Endothelial cell of umbilical vein (primary cell): Measurements from ENCODE around the gene ZNF366. TPM values are rescaled to one million over a fixed set of nuclear protein-coding genes. Genes with fewer than 3 reads are reported as not detected.

Source experiments
- BruUV-seq: library from RNA; stranded (reverse); fragments of 400-500 nt; replicated peaks from 2 replicates; lab custom pipeline; 2021; lab: Mats Ljungman, UMichigan
- CTCF ChIA-PET: fragments of 300-600, 350-600 bp; sonication (Branson Sonifier 250); formaldehyde crosslinking; loops from one replicate; lab custom pipeline; 2021; ENCODE audit warnings: antibody characterized with exemption, inconsistent platforms; lab: Charles Lee
- POLR2A ChIA-PET: fragments of 300-600, 350-600 bp; sonication (Branson Sonifier 250); formaldehyde crosslinking; loops from one replicate; lab custom pipeline; 2021; ENCODE audit warnings: antibody characterized with exemption, inconsistent platforms; lab: Charles Lee
- DNase-seq: peaks from one replicate; pipeline ENCODE4 v3.0.0-alpha.2; 2011; ENCODE audit warnings: low read depth, low spot score
- FAIRE-seq: peaks from 2 replicates; lab custom pipeline; 2011; peaks lifted over from hg19 to GRCh38; lab: Jason Lieb, UNC
- H2AFZ ChIP-seq: 2 replicates; pipeline ENCODE4 v1.6.0; 2012; ENCODE audit warnings: low read depth, low read length, control low read depth, inconsistent platforms
- H3K27ac ChIP-seq: 2 replicates; pipeline ENCODE4 v1.5.1; 2011; ENCODE audit warnings: low read depth, mild to moderate bottlenecking, control low read depth, low read length, moderate library complexity; ENCODE audit not compliant: insufficient read depth
- H3K27me3 ChIP-seq, 2 experiments: 2 replicates each; pipeline versions ENCODE4 v1.6.0 to v1.6.1; 2011; ENCODE audit warnings: low read length in 2 of 2, mixed read lengths in 1 of 2; ENCODE audit not compliant: control insufficient read depth in 2 of 2, insufficient read depth in 2 of 2
- H3K36me3 ChIP-seq, 2 experiments: 2 replicates in 1 of 2; 3 replicates in 1 of 2; pipeline ENCODE4 v1.5.1; 2011; ENCODE audit warnings: low read length in 2 of 2, mild to moderate bottlenecking in 1 of 2, moderate library complexity in 1 of 2; ENCODE audit not compliant: control insufficient read depth in 2 of 2, insufficient read depth in 2 of 2; ENCODE audit errors: extremely low read depth in 1 of 2
- H3K4me1 ChIP-seq: 3 replicates; pipeline ENCODE4 v1.5.1; 2011; ENCODE audit warnings: mild to moderate bottlenecking, low read length; ENCODE audit not compliant: control insufficient read depth, insufficient read depth; ENCODE audit errors: extremely low read depth
- H3K4me2 ChIP-seq: 2 replicates; pipeline ENCODE4 v1.6.1; 2011; ENCODE audit warnings: low read length, control low read depth, mixed read lengths; ENCODE audit not compliant: insufficient read depth
- H3K4me3 ChIP-seq, 3 experiments: fragments of 200-600 bp in 1 of 3; sonication (generic), shearing (Covaris generic) in 1 of 3; replicated peaks in 1 of 3; 2 replicates each; pipeline ENCODE4 v1.5.1; 2011 to 2016; ENCODE audit warnings: control low read depth in 3 of 3, low read length in 3 of 3, mild to moderate bottlenecking in 2 of 3, inconsistent platforms in 1 of 3, low read depth in 1 of 3, moderate library complexity in 1 of 3; ENCODE audit not compliant: insufficient read depth in 1 of 3
- H3K79me2 ChIP-seq: 2 replicates; pipeline ENCODE4 v1.6.0; 2012; ENCODE audit warnings: low read length, inconsistent platforms; ENCODE audit not compliant: control insufficient read depth, insufficient read depth
- H3K9ac ChIP-seq: replicated peaks from 2 replicates; pipeline ENCODE3; 2011; ENCODE audit warnings: low read length, control low read depth; ENCODE audit not compliant: insufficient read depth; ENCODE audit errors: extremely low read depth
- H3K9me1 ChIP-seq: replicated peaks from 3 replicates; pipeline ENCODE4 v1.6.0; 2011; ENCODE audit warnings: mild to moderate bottlenecking, low read length; ENCODE audit not compliant: control insufficient read depth, insufficient read depth; ENCODE audit errors: extremely low read depth
- H3K9me3 ChIP-seq: replicated peaks from 2 replicates; pipeline ENCODE4 v1.5.1; 2012; ENCODE audit warnings: low read length, inconsistent platforms; ENCODE audit not compliant: control insufficient read depth, insufficient read depth
- H4K20me1 ChIP-seq: replicated peaks from 2 replicates; pipeline ENCODE3; 2011; ENCODE audit warnings: mild to moderate bottlenecking, low read length; ENCODE audit not compliant: control insufficient read depth, insufficient read depth; ENCODE audit errors: extremely low read depth
- CTCF ChIP-seq, 2 donors: IDR thresholded peaks; 1 replicate in 1 of 2; 2 replicates in 1 of 2; pipeline ENCODE4 v1.5.1; 2011; ENCODE audit warnings: low read length in 2 of 2, mild to moderate bottlenecking in 2 of 2, moderate library complexity in 2 of 2, control low read depth in 1 of 2, inconsistent platforms in 1 of 2, low read depth in 1 of 2; ENCODE audit not compliant: insufficient read depth in 1 of 2; ENCODE audit errors: extremely low read depth in 1 of 2
- FOS ChIP-seq: IDR thresholded peaks from 2 replicates; pipeline ENCODE4 v1.6.1; 2011; ENCODE audit warnings: mild to moderate bottlenecking, low read length, moderate library complexity, borderline replicate concordance; ENCODE audit not compliant: insufficient read depth
- GATA2 ChIP-seq: IDR thresholded peaks from 2 replicates; pipeline ENCODE4 v1.7.0; 2011; ENCODE audit warnings: low read depth, mild to moderate bottlenecking, moderate library complexity, mixed read lengths, low read length; ENCODE audit not compliant: insufficient read length, insufficient read depth
- MAX ChIP-seq: IDR thresholded peaks from 2 replicates; pipeline ENCODE4 v1.6.1; 2011; ENCODE audit not compliant: insufficient read depth, insufficient read length
- MYC ChIP-seq: IDR thresholded peaks from one replicate; pipeline ENCODE4 v1.6.1; 2011; ENCODE audit warnings: mild to moderate bottlenecking, low read depth, low read length
- POLR2A ChIP-seq: IDR thresholded peaks from 2 replicates; pipeline ENCODE4 v1.6.1; 2012; ENCODE audit warnings: low read depth, mild to moderate bottlenecking, control low read depth, low read length
- POLR2AphosphoS5 ChIP-seq: IDR thresholded peaks from 2 replicates; pipeline ENCODE4 v1.6.1; 2012; ENCODE audit warnings: low read depth, mild to moderate bottlenecking, control low read depth, low read length, moderate library complexity; ENCODE audit not compliant: insufficient read depth
- dilution Hi-C: fragments of 300-500 bp; cut with MboI; formaldehyde crosslinking; loops from one replicate; pipeline ENCODE4 v1.15.0; 2019; ENCODE audit warnings: low sequenced_read_pairs; ENCODE audit not compliant: extremely low pct_ligation_motif_present
- intact Hi-C: fragments of 100-400 bp; cut with micrococcal nuclease; formaldehyde crosslinking; loops from one replicate; pipeline ENCODE4 v1.10.0; 2022
- polyA plus RNA-seq, 4 experiments: library from polyadenylated mRNA; depleted of rRNA in 3 of 4; stranded (reverse) in 3 of 4; unstranded in 1 of 4; fragments of >200 nt; gene quantifications; 2 replicates each; pipeline versions ENCODE4 v1.2.1 to v1.2.3, GENCODE V29; 2011 to 2012; ENCODE audit warnings: missing spikeins in 1 of 4
- total RNA-seq: library from RNA; stranded (reverse); gene quantifications from 2 replicates; pipeline ENCODE4 v1.2.3, GENCODE V29; 2021

The ZNF366 gene
- total and polyA plus RNA-seq, 2 donors (not counting 3 experiments of a cell fraction or from before 2014, with no cell fraction given), result 1.3 to 4.1 TPM

- intact Hi-C loops, result no loop called here
- FAIRE-seq (no peak), DNase-seq (no peak)
- Histone ChIP-seq H3K36me3 (no peaks in the 10 kb centered on the region), H3K4me3 (no peak overlapping the region), H3K4me2 (no peak overlapping the region), H3K9me3 (no peaks in the 10 kb centered on the region), H3K27ac (no peak overlapping the region), H4K20me1 (no peaks in the 10 kb centered on the region), H3K9me1 (no peaks in the 10 kb centered on the region), H3K4me1 (no peaks in the 10 kb centered on the region), H3K79me2 (no peaks in the 10 kb centered on the region), H2AFZ (no peak overlapping the region), H3K27me3 (no peaks in the 10 kb centered on the region), H3K9ac (no peak overlapping the region)
- BruUV-seq, result no TSS peak
- TF ChIP-seq POLR2AphosphoS5 (no peak), MYC (no peak), POLR2A (no peak), CTCF (IDR thresholded peaks at IDR 0.05; ENCODE audit: extremely low read depth in 1 of 2, insufficient read depth in 1 of 2, low read depth in 1 of 2, low read length in 2 of 2) (no peak), FOS (no peak), GATA2 (no peak), MAX (no peak)
- dilution Hi-C loops, result no loop called here
- ChIA-PET POLR2A (no interaction called here), CTCF (interaction anchor here (2.4 kb wide), 1 partner anchor 113 kb away, joined by 5 read pairs; no protein-coding TSS in a partner anchor)
Measured at GRCh38 chr5:72410688-72411295, 96.4 kb downstream of the ZNF366 start.
